Large intestine (tissue), 3 donors: ENCODE data around the gene NDST4. TPM values are rescaled to one million over a fixed set of nuclear protein-coding genes. Genes with fewer than 3 reads are reported as not detected.

Experiments used
- DNase-seq, 2 donors: peaks; one replicate each; pipeline versions ENCODE4 v3.0.0 to v3.0.0-alpha.2; 2013
- H3K27ac ChIP-seq: one replicate; pipeline ENCODE4 v1.5.1; 2013; ENCODE audit warnings: low read length
- H3K27me3 ChIP-seq: 2 replicates; pipeline ENCODE4 v1.6.1; 2013; ENCODE audit warnings: low read length; ENCODE audit not compliant: control insufficient read depth, insufficient read depth
- H3K36me3 ChIP-seq: 2 replicates; pipeline ENCODE4 v1.6.1; 2013; ENCODE audit warnings: low read length; ENCODE audit not compliant: control insufficient read depth, insufficient read depth
- H3K4me1 ChIP-seq: one replicate; pipeline ENCODE4 v1.6.1; 2013; ENCODE audit warnings: low read length; ENCODE audit not compliant: control insufficient read depth, insufficient read depth
- H3K4me3 ChIP-seq: one replicate; pipeline ENCODE4 v1.5.1; 2013; ENCODE audit warnings: low read length
- H3K9me3 ChIP-seq: one replicate; pipeline ENCODE4 v1.6.1; 2013; ENCODE audit warnings: mild to moderate bottlenecking, low read depth, low read length, moderate library complexity; ENCODE audit not compliant: control insufficient read depth
- WGBS: methylation state at CpG from one replicate; pipeline ENCODE4 v1.1.5; 2013; ENCODE audit warnings: low lambda C conversion rate; ENCODE audit not compliant: insufficient coverage; 5-methylcytosine and 5-hydroxymethylcytosine counted together
- polyA plus RNA-seq: library from polyadenylated mRNA; unstranded; fragments of 120-200 nt; gene quantifications from one replicate; pipeline ENCODE4 v1.2.1, GENCODE V29; 2013

The NDST4 gene
- polyA plus RNA-seq, 1 donor, result 0.73 TPM

DNA sequence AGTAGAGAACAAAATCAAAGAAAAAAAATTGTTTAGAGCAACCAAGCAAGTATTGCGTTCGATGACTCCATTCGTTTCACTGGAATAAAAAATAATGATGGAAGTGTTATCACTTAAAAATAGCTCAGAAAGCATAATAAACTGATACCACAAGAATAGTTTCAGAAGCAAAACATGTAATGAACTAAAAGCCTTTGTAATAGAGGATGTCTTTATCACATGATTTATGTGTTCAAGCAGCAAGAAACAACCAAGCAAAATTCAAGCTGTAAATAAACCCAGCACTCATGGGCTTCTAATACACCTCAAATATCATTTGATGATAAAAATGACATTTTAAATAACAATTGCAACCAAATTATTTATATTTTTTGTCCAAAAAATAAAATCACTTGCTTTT, 192.2 kb downstream of the NDST4 start:
- Histone ChIP-seq H3K9me3 (no peaks in the 10 kb centered on the region), H3K36me3 (no peaks in the 10 kb centered on the region), H3K27ac (no peak overlapping the region), H3K4me3 (no peak overlapping the region), H3K4me1 (no peaks in the 10 kb centered on the region), H3K27me3 (no peaks in the 10 kb centered on the region)
- DNase-seq, result no peak
- WGBS, result 60% methylated on average over 3 of the region's 3 CpGs

DNA sequence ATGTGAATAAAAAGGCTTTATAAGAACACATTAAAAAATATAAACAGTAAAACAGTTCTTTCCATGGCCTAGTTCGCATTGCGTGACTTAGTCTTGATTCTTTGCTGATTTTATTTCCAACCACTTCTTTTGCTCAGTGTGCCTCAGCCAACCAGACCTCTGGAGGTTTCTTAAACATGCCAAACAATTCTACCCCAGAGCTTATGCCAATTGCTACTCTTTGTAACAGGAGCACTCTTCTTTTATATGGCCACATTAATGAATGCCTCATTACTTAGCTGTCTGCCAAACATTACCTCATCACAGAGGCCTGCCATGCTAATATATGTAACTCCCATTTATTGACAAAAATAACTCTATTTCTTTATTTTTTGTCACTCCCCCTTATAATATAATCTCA, 202.3 kb downstream of the NDST4 start:
- H3K36me3 ChIP-seq, result no peaks in the 10 kb centered on the region
- no peaks in the 10 kb centered on the region for H3K9me3 ChIP-seq
- H3K27ac ChIP-seq, result no peak overlapping the region
- H3K27me3 ChIP-seq, result no peaks in the 10 kb centered on the region
- WGBS, result 92% methylated on average over 2 of the region's 2 CpGs
- no peak for DNase-seq
- H3K4me3 ChIP-seq, result no peak overlapping the region
- no peaks in the 10 kb centered on the region for H3K4me1 ChIP-seq

GRCh38 chr4:114907568-114907967, 205.9 kb downstream of the NDST4 start:
- DNase-seq, result no peak
- no peaks in the 10 kb centered on the region for H3K36me3 ChIP-seq
- no peak overlapping the region for H3K27ac ChIP-seq
- H3K4me1 ChIP-seq, result no peaks in the 10 kb centered on the region
- no peaks in the 10 kb centered on the region for H3K9me3 ChIP-seq
- WGBS, result no CpG with 5 or more reads among the region's 2 CpGs
- no peaks in the 10 kb centered on the region for H3K27me3 ChIP-seq
- no peak overlapping the region for H3K4me3 ChIP-seq

- Histone ChIP-seq H3K27me3 (no peaks in the 10 kb centered on the region), H3K36me3 (no peaks in the 10 kb centered on the region), H3K4me1 (no peaks in the 10 kb centered on the region), H3K27ac (no peak overlapping the region), H3K9me3 (no peaks in the 10 kb centered on the region), H3K4me3 (no peak overlapping the region)
- DNase-seq, result no peak
These were observed 208.4 kb downstream of the NDST4 start for GRCh38 chr4:114905017-114905416.

- Histone ChIP-seq H3K27me3 (no peaks in the 10 kb centered on the region), H3K4me1 (no peaks in the 10 kb centered on the region), H3K36me3 (no peaks in the 10 kb centered on the region), H3K4me3 (no peak overlapping the region), H3K9me3 (no peaks in the 10 kb centered on the region), H3K27ac (no peak overlapping the region)
- no peak for DNase-seq
- 75% methylated on average over 1 of the region's 4 CpGs for WGBS
These were observed 212.5 kb downstream of the NDST4 start for GRCh38 chr4:114900934-114901333.

GRCh38 chr4:114890773-114891172, 222.6 kb downstream of the NDST4 start:
- Histone ChIP-seq H3K9me3 (no peaks in the 10 kb centered on the region), H3K4me3 (no peak overlapping the region), H3K36me3 (no peaks in the 10 kb centered on the region), H3K4me1 (no peaks in the 10 kb centered on the region), H3K27me3 (no peaks in the 10 kb centered on the region), H3K27ac (no peak overlapping the region)
- no peak for DNase-seq
- WGBS, result 83% methylated on average over 1 of the region's 1 CpG

DNA sequence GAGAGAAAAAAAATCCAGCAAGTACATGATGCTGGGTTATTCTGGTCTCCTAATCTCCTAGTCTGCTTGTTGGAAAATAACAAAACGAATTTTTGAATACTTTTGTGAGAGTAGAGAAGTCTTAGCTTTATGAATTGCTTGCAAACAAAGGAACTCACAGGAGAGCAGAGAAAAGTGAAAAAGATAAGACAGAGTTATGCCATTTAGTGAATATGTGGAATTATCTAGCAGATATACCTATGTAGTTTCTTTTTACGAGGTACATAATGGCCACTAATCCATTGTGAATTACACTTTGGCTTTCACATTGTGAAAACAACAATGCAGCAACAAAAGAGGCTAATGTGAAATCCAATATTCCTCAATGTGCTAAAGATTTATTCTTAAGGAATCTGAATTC, 226.7 kb downstream of the NDST4 start:
- no peak for DNase-seq
- H3K9me3 ChIP-seq, result no peaks in the 10 kb centered on the region
- WGBS, result 0% methylated on average over 1 of the region's 2 CpGs
- H3K4me1 ChIP-seq, result no peaks in the 10 kb centered on the region
- no peaks in the 10 kb centered on the region for H3K27me3 ChIP-seq
- H3K36me3 ChIP-seq, result no peaks in the 10 kb centered on the region
- H3K4me3 ChIP-seq, result no peak overlapping the region
- no peak overlapping the region for H3K27ac ChIP-seq

DNA sequence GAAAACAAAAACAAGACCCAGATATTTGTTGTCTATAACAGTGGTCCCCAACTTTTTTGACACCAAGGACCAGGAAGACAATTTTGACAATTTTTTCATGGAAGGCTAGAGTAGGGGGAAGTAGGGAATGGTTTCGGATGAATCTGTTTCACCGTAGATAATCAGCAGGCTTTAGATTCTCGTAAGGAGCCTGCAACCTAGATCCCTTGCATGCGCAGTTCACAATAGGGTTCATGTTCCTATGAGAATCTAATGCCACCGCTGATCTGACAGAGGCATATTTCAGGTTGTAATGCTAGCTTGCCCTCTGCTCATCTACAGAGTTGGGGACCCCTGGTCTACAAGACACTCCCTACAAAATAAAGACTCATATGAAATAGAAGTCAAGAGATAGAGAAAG, 229.8 kb downstream of the NDST4 start:
- Histone ChIP-seq H3K4me3 (no peak overlapping the region), H3K9me3 (no peaks in the 10 kb centered on the region), H3K27me3 (no peaks in the 10 kb centered on the region), H3K27ac (no peak overlapping the region), H3K36me3 (no peaks in the 10 kb centered on the region), H3K4me1 (no peaks in the 10 kb centered on the region)
- WGBS, result no CpG with 5 or more reads among the region's 5 CpGs
- DNase-seq, result no peak

- no CpG with 5 or more reads among the region's 3 CpGs for WGBS
- no peaks in the 10 kb centered on the region for H3K4me1 ChIP-seq
- DNase-seq, result no peak
- no peaks in the 10 kb centered on the region for H3K27me3 ChIP-seq
- no peak overlapping the region for H3K27ac ChIP-seq
- no peak overlapping the region for H3K4me3 ChIP-seq
- no peaks in the 10 kb centered on the region for H3K9me3 ChIP-seq
- H3K36me3 ChIP-seq, result no peaks in the 10 kb centered on the region
These were observed 233.3 kb downstream of the NDST4 start for GRCh38 chr4:114879916-114880669.

DNA sequence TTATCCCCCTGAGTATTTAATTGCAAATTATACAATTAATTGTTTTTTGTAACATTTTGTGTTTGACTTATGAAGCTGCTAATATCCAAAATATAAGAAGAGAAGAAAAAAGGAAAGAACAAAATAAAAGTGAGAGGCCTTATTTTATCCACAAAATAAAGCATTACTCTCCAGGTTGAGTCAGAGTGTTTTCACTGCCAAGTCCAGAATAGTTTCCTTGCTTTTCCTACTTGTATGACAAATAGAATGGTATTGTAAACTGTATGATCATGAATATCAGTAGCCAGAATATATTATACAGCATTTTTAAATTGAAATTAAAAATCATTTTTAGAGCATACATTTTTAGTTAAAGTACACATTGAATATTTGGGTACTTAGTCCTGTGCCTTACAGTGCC, 237.8 kb downstream of the NDST4 start:
- DNase-seq, result no peak
- Histone ChIP-seq H3K27ac (no peak overlapping the region), H3K9me3 (no peaks in the 10 kb centered on the region), H3K36me3 (no peaks in the 10 kb centered on the region), H3K27me3 (no peaks in the 10 kb centered on the region), H3K4me3 (no peak overlapping the region), H3K4me1 (no peaks in the 10 kb centered on the region)

- Histone ChIP-seq H3K36me3 (no peaks in the 10 kb centered on the region), H3K27me3 (no peaks in the 10 kb centered on the region), H3K9me3 (no peaks in the 10 kb centered on the region), H3K4me1 (no peaks in the 10 kb centered on the region), H3K4me3 (no peak overlapping the region), H3K27ac (no peak overlapping the region)
- WGBS, result no CpG with 5 or more reads among the region's 1 CpG
- DNase-seq, result no peak
These were observed 239.1 kb downstream of the NDST4 start for GRCh38 chr4:114874321-114874720.
